SK-N-MC (cell line): ENCODE measurements around the gene GPATCH8.

Experiments
- EZH2 ChIP-seq: fragments of 200-600 bp; sonication (generic); IDR thresholded peaks from one replicate; pipeline ENCODE4 v1.6.1; 2017; ENCODE audit warnings: antibody characterized with exemption
- POLR2AphosphoS5 ChIP-seq: IDR thresholded peaks from 2 replicates; pipeline ENCODE4 v1.6.1; 2012; ENCODE audit warnings: mild to moderate bottlenecking, low read depth, low read length, borderline replicate concordance

- no peak for TF ChIP-seq EZH2
- no peak for TF ChIP-seq POLR2AphosphoS5
These were observed 39.2 kb downstream of the GPATCH8 start for GRCh38 chr17:44464037-44464436.
